ENCODE measurements around the gene SLC6A13.

SLC6A13 gene

DNA sequence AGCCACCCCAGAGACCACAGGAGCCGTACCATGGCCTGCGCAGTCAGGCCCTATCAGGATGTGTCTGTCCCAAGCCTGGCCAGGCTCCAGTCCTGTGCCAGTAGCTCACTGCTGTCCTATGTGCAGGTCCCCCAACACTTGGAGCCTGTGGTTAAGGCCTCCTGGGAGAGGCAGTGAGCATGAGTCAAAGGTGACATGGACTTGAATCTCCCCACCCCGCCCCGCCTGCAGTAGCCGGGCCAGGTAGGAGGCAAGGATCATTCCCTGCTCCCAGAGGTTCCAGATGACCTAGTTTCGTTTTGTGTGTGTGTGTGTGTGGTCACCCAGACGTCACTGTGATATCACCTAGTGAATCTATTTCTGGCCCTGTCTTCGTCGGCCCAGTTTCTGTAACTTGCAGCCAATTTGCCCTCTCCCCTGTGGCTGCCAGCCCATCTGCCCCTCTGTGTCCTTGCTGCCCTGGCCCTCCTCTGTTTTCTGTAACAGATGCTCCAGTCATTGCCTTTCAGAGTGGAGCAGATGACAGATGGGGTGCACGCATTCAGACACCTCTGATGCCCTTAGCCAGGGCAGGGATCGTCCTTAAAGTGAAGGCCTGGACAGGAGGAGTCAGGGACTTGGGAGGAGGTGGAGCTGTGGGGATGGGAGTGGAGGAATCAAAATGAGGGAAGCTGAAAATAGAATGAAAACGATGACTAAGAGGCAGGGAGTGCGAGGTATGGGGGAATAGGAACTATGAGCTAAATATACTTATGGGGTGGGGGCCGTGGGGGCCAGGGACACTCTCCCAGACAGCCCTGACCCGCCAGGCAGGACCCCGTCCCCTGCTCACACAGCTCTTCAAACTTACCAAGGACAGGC lies 86.1 kb downstream of the SLC6A13 start:
- no peak for DNase-seq

DNA sequence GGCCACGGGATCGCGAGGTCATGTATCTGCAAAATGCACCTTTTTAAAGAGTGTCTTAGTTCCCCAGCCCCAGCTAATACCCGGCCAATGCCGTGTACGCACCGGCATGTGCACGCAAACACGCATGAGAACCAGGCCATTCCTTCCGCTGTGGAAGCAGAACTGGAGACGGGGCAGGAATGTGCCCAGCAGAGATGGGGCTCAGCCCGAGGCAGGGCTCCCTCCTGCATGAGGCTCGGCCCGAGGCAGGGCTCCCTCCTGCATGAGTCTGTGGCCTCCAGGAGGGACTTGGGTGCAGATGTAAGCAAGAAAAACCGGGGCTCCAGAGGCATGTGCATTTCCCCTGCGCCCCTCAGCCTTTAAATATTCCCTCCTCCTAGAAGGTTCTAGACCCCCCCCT lies 86.9 kb downstream of the SLC6A13 start:
- DNase-seq = no peak

DNA sequence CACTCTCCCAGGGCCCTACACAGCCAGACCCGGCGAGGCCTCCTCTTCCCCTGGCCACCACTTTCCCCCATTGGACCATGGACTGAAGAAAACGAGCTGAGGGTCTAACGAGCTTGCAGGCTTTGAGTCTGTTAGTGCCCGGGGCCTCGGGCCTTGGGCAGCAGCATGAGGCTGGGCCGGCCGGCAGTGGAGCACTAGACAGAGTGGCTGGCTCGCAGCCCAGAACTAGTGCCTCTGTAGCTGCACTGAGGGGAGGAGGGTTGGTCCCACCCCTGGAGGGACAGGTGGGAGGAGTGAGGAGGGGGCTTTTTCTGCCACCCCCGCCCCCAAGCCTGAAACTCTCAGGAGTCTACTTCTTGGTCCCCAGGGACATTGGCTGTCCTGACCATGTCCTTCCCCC lies 87.4 kb downstream of the SLC6A13 start:
- DNase-seq = peak; percentile 50

DNA sequence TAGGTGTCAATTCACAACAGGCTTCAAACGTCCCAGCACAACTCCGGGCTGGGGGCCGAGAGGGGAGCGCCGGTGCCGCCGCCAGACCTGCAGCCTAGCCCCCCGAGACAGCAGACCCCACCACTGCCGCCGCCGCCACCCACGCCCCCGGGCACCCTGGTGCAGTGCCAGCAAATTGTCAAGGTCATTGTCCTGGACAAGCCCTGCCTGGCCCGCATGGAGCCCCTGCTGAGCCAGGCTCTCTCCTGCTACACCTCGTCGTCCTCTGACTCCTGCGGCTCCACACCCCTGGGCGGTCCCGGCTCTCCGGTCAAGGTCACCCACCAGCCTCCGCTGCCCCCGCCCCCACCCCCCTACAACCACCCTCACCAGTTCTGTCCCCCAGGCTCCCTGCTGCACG lies 88.0 kb downstream of the SLC6A13 start:
- no peak for DNase-seq

- DNase-seq = no peak
These were observed 88.5 kb downstream of the SLC6A13 start for GRCh38 chr12:174124-174523.

DNA sequence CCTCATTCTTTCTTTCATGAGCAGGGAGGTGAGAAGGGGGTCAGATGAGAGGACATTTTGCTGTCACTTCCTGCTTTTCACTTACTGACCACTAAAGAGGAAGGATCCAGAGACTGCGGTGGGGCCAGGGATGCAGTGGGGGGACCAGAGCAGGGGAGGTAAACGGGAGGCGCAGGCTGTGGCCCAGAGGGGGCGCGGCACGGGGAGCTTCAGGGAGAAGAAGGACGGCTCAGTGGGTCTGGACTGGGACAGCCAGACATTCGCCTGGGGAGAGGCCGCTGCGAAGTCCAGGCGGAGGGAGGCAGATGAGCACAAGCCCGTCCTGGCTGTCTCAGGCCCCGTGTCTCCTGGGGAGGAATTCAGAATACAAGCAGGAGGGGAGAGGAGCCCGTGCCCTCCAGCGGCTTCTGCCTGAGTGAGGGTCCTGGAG lies 89.9 kb downstream of the SLC6A13 start:
- DNase-seq = no peak

GRCh38 chr12:171743-172676 lies 90.6 kb downstream of the SLC6A13 start:
- no peak for DNase-seq

DNA sequence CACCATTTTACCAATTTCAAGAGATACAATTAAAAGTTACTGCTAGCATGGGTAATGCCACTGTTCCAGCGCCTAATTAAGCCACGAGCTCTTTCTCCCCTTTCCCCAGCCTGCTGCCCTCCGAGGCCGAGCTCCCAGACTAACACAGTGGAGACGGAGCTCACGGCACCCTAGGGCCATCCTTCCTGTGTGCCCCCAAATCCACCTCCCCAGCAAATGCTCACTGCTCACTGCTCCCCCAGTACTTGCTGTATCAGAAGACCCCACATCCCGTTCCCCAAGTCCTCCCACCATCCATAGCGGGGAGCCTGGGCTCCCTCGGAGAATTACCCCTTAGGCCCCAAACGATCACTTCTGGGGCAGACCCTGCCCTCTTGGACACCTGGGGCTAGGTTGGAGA lies 91.4 kb downstream of the SLC6A13 start:
- no peak for DNase-seq

Measured in NCI-H1105 treated with DMSO at 0.1 percent for 48 hours (cell line).